Kidney capillary endothelial cell (primary cell): ENCODE data around the gene OBP2A.

Source experiments
- DNase-seq: peaks from one replicate; pipeline ENCODE4 v3.0.0-alpha.2; 2018; ENCODE audit warnings: low spot score

OBP2A gene

GRCh38 chr9:135552021-135552697 lies 6.2 kb downstream of the OBP2A start:
- DNase-seq: no peak

GRCh38 chr9:135552698-135553171 lies 6.8 kb downstream of the OBP2A start:
- DNase-seq: no peak

GRCh38 chr9:135554718-135555117 lies 8.8 kb downstream of the OBP2A start:
- DNase-seq: no peak

GRCh38 chr9:135555203-135555602 lies 9.3 kb downstream of the OBP2A start:
- no peak for DNase-seq

- no peak for DNase-seq
Measured at GRCh38 chr9:135555910-135556309, 10.0 kb downstream of the OBP2A start.

GRCh38 chr9:135559606-135560005 lies 13.7 kb downstream of the OBP2A start:
- DNase-seq: no peak

GRCh38 chr9:135561391-135562234 lies 15.7 kb downstream of the OBP2A start, which contains the start of gene PAEP:
Gene PAEP (plus strand): TSS chr9:135561756.
- no peak for DNase-seq

GRCh38 chr9:135562235-135562745 lies 16.4 kb downstream of the OBP2A start:
- no peak for DNase-seq

- no peak for DNase-seq
Measured at GRCh38 chr9:135563039-135563476, 17.1 kb downstream of the OBP2A start.

- DNase-seq: no peak
Measured at GRCh38 chr9:135563858-135564257, 17.9 kb downstream of the OBP2A start.

GRCh38 chr9:135565141-135565628 lies 19.3 kb downstream of the OBP2A start:
- no peak for DNase-seq

- no peak for DNase-seq
Measured at GRCh38 chr9:135565636-135566035, 19.7 kb downstream of the OBP2A start.

- DNase-seq: no peak
Measured at GRCh38 chr9:135566552-135566951, 20.6 kb downstream of the OBP2A start.

GRCh38 chr9:135567311-135567710 lies 21.4 kb downstream of the OBP2A start:
- no peak for DNase-seq

- no peak for DNase-seq
Measured at GRCh38 chr9:135568026-135568425, 22.1 kb downstream of the OBP2A start.

- no peak for DNase-seq
Measured at GRCh38 chr9:135570456-135570855, 24.5 kb downstream of the OBP2A start.

- DNase-seq: no peak
Measured at GRCh38 chr9:135572233-135572632, 26.3 kb downstream of the OBP2A start.

GRCh38 chr9:135573124-135573523 lies 27.2 kb downstream of the OBP2A start:
- no peak for DNase-seq

- no peak for DNase-seq
Measured at GRCh38 chr9:135574331-135574730, 28.4 kb downstream of the OBP2A start.

GRCh38 chr9:135574943-135575342 lies 29.0 kb downstream of the OBP2A start:
- DNase-seq: no peak

- no peak for DNase-seq
Measured at GRCh38 chr9:135575995-135576631, 30.2 kb downstream of the OBP2A start.

GRCh38 chr9:135577256-135577655 lies 31.3 kb downstream of the OBP2A start:
- DNase-seq: no peak
